ENCODE measurements around the gene FEM1B.

GRCh38 chr15:68322796-68323195 lies 45.3 kb downstream of the FEM1B start:
- TF ChIP-seq GATA2 (IDR thresholded peaks at IDR 0.05; ENCODE audit: low read depth, low read length), result no peak
- TF ChIP-seq GATA3 (IDR thresholded peaks at IDR 0.05; ENCODE audit: low read depth, low read length), result no peak
